GM12864 (cell line): Measurements from ENCODE around the gene TNFRSF19.

Experiments used
- DNase-seq: peaks from one replicate; pipeline ENCODE4 v3.0.0-alpha.2; 2011; ENCODE audit warnings: low read depth
- H3K4me3 ChIP-seq: 2 replicates; pipeline ENCODE4 v1.5.1; 2011; ENCODE audit warnings: mild to moderate bottlenecking, low read depth, low read length, control low read depth
- CTCF ChIP-seq: IDR thresholded peaks from 2 replicates; pipeline ENCODE4 v1.5.1; 2011; ENCODE audit warnings: low read depth, mild to moderate bottlenecking, moderate library complexity, low read length, control low read depth, inconsistent platforms; ENCODE audit errors: missing control alignments

The TNFRSF19 gene

DNA sequence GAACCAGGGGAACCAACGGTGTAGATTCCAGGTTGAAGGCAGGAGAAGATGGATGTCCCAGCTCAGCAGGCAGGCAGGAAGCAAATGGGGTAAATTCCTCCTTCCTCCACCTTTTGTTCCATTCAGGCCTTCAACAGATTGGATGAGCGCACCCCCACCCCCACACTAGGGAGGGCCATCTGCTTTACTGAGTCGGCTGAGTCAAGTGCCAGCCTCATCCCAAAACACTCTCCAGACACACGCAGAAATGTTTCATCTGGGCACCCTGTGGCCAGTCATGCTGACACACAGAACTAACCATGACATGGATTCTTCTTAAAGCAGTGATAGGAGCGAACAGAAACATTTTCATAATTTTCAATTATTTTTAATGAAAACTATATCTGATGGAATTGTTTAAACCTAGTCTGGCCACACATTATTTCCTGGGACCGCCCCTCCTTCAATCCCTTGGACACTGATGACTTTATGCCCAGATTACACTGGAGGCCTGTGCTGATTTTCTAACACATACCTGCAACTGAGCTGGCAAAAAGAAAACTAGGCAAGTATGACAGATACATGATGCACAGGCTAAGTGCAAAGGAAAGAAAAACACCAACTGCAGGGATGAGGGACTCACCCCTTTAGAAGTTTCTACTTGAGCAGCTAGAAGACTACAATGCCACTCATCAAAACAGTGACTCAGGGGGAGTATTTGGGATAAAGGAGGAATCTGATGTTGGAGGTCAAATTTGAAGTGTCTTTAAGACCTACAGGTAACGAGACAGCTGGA is 154.2 kb downstream of the TNFRSF19 start:
- no peak for TF ChIP-seq CTCF
- DNase-seq, result no peak
- no peak overlapping the region for H3K4me3 ChIP-seq
